Activated CD8-positive, alpha-beta T cell treated with anti-CD3 and anti-CD28 coated beads for 36 hours (primary cell): Measurements from ENCODE around the gene MATR3. TPM values are rescaled to one million over a fixed set of nuclear protein-coding genes. Genes with fewer than 3 reads are reported as not detected.
A peak's percentile ranks its signal among the peaks of the same experiment; 100 is the strongest.

Source experiments
- ATAC-seq: fragments of 200-7000 bp; cut with Tn5 transposase; one replicate; pipeline ENCODE4 v1.10.0; 2021; ENCODE audit warnings: mild to moderate bottlenecking, moderate library complexity
- CTCF ChIA-PET: fragments of 350-600 bp; sonication (Branson Sonifier 250); formaldehyde crosslinking; loops from one replicate; lab custom pipeline; 2021; ENCODE audit warnings: antibody characterized with exemption; lab: Charles Lee
- POLR2A ChIA-PET: fragments of 350-600 bp; sonication (Branson Sonifier 250); formaldehyde crosslinking; loops from one replicate; lab custom pipeline; 2021; ENCODE audit warnings: antibody characterized with exemption; lab: Charles Lee
- DNase-seq: peaks from one replicate; pipeline ENCODE4 v3.0.0-alpha.2; 2020
- H3K27ac Mint-ChIP-seq: one replicate; pipeline ENCODE4 v1.8.0; 2021; ENCODE audit warnings: mild to moderate bottlenecking, mixed read lengths
- H3K27me3 Mint-ChIP-seq: one replicate; pipeline ENCODE4 v1.8.0; 2021; ENCODE audit warnings: mixed read lengths
- H3K36me3 Mint-ChIP-seq: one replicate; pipeline ENCODE4 v1.8.0; 2021; ENCODE audit warnings: low read depth, mixed read lengths
- H3K4me1 Mint-ChIP-seq: one replicate; pipeline ENCODE4 v1.8.0; 2021; ENCODE audit warnings: low read depth, mixed read lengths
- H3K4me3 Mint-ChIP-seq: one replicate; pipeline ENCODE4 v1.8.0; 2021; ENCODE audit warnings: mild to moderate bottlenecking, moderate library complexity, mixed read lengths
- H3K9me3 Mint-ChIP-seq: one replicate; pipeline ENCODE4 v1.8.0; 2021; ENCODE audit warnings: mixed read lengths
- CTCF ChIP-seq: fragments of 200-600 bp; IDR thresholded peaks from one replicate; pipeline ENCODE4 v1.8.0; 2022; ENCODE audit warnings: antibody characterized with exemption, mild to moderate bottlenecking
- intact Hi-C: fragments of 100-400 bp; cut with micrococcal nuclease; formaldehyde crosslinking; loops from one replicate; pipeline ENCODE4 v1.10.0; 2022
- total RNA-seq, 2 experiments: library from RNA; stranded (reverse); gene quantifications; one replicate each; pipeline ENCODE4 v1.2.3, GENCODE V29; 2021

Gene MATR3
- total RNA-seq, 2 experiments from 2014 or later: 181 to 209 TPM

GRCh38 chr5:139297439-139298133 is 4.0 kb downstream of the MATR3 start:
- Mint-ChIP-seq H3K27me3 (no peaks in the 10 kb centered on the region), H3K9me3 (no peaks in the 10 kb centered on the region), H3K4me1 (peaks cover 63% of the 10 kb centered on the region), H3K27ac (peak overlapping the region; percentile 62), H3K36me3 (peaks cover 48% of the 10 kb centered on the region), H3K4me3 (peak overlapping the region; percentile 1)
- TF ChIP-seq CTCF: no peak
- intact Hi-C loops: loop anchor here (2.0 to 5.0 kb wide), 2 partner anchors 43 to 95 kb away; partner anchors contain the start of gene PAIP2
- no peak for ATAC-seq
- CTCF ChIA-PET: interaction anchor here (0.9 to 1.6 kb wide), 5 partner anchors 9 to 47 kb away, joined by 3 to 4 read pairs (median 4); partner anchors contain the start of gene PAIP2
- no peak for DNase-seq
- POLR2A ChIA-PET: interaction anchor here (0.6 to 30.1 kb wide), 9 partner anchors 7 to 401 kb away, joined by 3 to 384 read pairs (median 4); no protein-coding TSS in a partner anchor

DNA sequence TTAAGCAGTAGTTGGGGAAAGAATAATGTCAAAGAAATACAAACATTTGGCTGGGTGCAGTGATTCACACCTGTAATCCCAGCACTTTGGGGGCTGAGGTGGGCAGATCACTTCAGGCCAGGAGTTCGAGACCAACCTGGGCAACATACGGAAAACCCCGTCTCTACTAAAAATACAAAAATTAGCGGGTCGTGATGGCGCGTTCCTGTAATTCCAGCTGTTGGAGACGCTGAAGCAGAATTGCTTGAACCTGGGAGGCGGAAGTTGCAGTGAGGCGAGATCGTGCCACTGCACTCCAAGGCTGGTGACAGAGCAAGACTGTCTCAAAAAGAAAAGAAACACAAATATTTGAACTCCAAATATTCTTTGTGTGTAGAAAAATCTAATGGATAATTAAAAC is 4.7 kb downstream of the MATR3 start:
- no peaks in the 10 kb centered on the region for H3K27me3 Mint-ChIP-seq
- H3K4me3 Mint-ChIP-seq: peak overlapping the region; percentile 1
- ATAC-seq (no peak), DNase-seq (no peak)
- TF ChIP-seq CTCF: no peak
- peaks cover 69% of the 10 kb centered on the region for H3K4me1 Mint-ChIP-seq
- intact Hi-C loops: loop anchor here (5.0 kb wide), 1 partner anchor 94 kb away; no protein-coding TSS in a partner anchor
- H3K36me3 Mint-ChIP-seq: peaks cover 49% of the 10 kb centered on the region
- H3K9me3 Mint-ChIP-seq: no peaks in the 10 kb centered on the region
- ChIA-PET POLR2A (interaction anchor here (1.3 to 30.1 kb wide), 4 partner anchors 7 to 19 kb away, joined by 4 to 384 read pairs (median 52); no protein-coding TSS in a partner anchor), CTCF (no interaction called here)
- peak overlapping the region; percentile 62 for H3K27ac Mint-ChIP-seq

DNA sequence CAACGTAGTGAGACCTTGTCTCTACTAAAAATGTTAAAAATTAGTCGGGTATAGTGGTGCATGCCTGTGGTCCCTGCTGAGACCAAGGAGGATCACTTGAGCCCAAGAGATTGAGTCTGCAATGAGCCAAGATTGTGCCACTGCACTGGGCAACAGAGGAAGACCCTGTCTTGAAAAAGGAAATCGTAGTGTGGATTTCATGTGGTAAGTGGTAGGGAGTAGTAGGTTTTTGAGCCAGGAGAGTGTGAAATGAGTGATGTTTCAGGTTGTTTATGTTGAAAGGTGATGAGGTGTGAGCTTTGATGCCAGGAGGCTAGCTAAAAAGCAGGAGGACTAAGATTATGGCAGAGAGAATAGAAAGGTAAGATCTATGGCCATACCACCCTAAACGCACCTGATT is 5.9 kb downstream of the MATR3 start:
- Mint-ChIP-seq H3K36me3 (peaks cover 46% of the 10 kb centered on the region), H3K9me3 (no peaks in the 10 kb centered on the region), H3K4me3 (peak overlapping the region; percentile 5), H3K4me1 (peaks cover 80% of the 10 kb centered on the region), H3K27me3 (no peaks in the 10 kb centered on the region), H3K27ac (peak overlapping the region; percentile 60)
- no peak for TF ChIP-seq CTCF
- CTCF ChIA-PET: interaction anchor here (1.1 to 2.2 kb wide), 3 partner anchors 11 to 105 kb away, joined by 3 to 7 read pairs (median 3); partner anchors contain the start of genes PAIP2 and SPATA24
- DNase-seq (no peak), ATAC-seq (peak; percentile 46)
- intact Hi-C loops: loop anchor here (5.0 kb wide), 1 partner anchor 93 kb away; no protein-coding TSS in a partner anchor
- POLR2A ChIA-PET: interaction anchor here (0.6 to 30.1 kb wide), 7 partner anchors 9 to 42 kb away, joined by 3 to 384 read pairs (median 5); partner anchors contain the start of gene PAIP2

- CTCF ChIA-PET: no interaction called here
- no peaks in the 10 kb centered on the region for H3K9me3 Mint-ChIP-seq
- TF ChIP-seq CTCF: no peak
- H3K36me3 Mint-ChIP-seq: peaks cover 28% of the 10 kb centered on the region
- H3K27me3 Mint-ChIP-seq: no peaks in the 10 kb centered on the region
- peak overlapping the region; percentile 81 for H3K27ac Mint-ChIP-seq
- DNase-seq (no peak), ATAC-seq (peak; percentile 32)
- POLR2A ChIA-PET: interaction anchor here (6.0 to 30.1 kb wide), 2 partner anchors 7 to 21 kb away, joined by 84 to 384 read pairs; partner anchors contain the start of gene MATR3
- peak overlapping the region; percentile 34 for H3K4me3 Mint-ChIP-seq
- H3K4me1 Mint-ChIP-seq: peaks cover 85% of the 10 kb centered on the region
- intact Hi-C loops: no loop called here
Measured at GRCh38 chr5:139301808-139302499, 8.4 kb downstream of the MATR3 start.
